Measurements from ENCODE around the gene RFC5. TPM values are rescaled to one million over a fixed set of nuclear protein-coding genes. Genes with fewer than 3 reads are reported as not detected.
A peak's percentile ranks its signal among the peaks of the same experiment; 100 is the strongest.
"Not testable (repeated sequence)": the region's sequence is repeated elsewhere in the genome, so short reads cannot be mapped to it uniquely, and the experiment has no call there.

Gene RFC5
- total RNA-seq, 1 experiment from 2014 or later = 46.2 TPM

DNA sequence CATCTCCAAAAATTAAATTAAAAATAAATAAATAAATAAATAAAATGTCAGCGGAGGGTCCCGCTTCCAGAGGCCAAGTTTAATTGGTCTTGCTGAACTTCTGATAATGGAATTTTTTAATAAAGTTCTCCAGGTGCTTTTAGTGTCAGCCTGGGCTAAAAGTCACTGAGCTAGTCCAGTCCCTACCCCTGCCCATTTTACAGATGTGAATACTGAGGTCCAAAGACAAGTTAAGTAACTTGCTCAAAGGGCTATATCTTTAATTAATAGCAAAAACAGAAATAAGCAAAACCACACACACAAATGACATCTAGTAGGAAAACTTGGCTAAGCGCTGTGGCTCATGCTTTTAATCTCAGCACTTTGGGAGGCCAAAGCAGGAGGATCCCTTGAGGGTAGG is 5.6 kb upstream of the RFC5 start:
- no peak for DNase-seq
- no peaks in the 10 kb centered on the region for H3K27me3 ChIP-seq
- H3K9me3 ChIP-seq = no peaks in the 10 kb centered on the region
- H3K36me3 ChIP-seq = no peaks in the 10 kb centered on the region
- H3K4me3 ChIP-seq = no peak overlapping the region

DNA sequence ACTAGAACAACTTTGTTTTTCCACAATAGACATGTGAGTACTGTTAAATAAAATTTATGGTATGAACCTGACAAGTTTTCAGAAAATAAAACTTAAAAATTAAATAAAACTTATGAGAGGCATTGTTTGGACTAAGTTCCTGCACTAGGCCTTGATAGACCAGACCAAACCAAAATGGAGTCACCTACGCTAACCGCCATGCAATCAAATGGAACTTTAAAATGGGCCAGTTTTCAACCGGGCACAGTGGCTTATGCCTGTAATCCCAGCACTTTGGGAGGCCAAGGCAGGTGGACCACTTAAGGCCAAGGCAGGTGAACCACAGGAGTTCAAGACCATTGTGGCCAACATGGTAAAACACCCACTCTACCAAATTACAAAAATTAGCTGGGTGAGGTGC is 5.1 kb upstream of the RFC5 start:
- H3K4me3 ChIP-seq = no peak overlapping the region
- no peaks in the 10 kb centered on the region for H3K27me3 ChIP-seq
- no peak for DNase-seq
- H3K36me3 ChIP-seq = no peaks in the 10 kb centered on the region
- no peaks in the 10 kb centered on the region for H3K9me3 ChIP-seq

DNA sequence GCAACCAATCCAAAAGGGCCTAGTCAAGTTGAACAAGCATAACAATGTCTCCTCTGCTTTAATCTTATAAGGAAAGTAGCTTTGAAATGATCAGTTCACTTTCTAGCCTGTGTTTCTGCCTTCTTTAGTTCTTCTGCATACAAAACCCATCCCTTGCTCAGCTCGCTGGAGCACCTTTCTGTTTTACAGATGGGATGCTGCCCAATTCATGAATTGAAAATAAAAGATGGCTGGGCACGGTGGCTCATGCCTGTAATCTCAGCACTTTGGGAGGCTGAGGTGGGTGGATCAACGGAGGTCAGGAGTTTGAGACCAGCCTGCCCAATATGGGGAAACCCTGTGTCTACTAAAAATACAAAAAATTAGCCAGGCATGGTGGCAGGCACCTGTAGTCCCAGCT is 4.5 kb upstream of the RFC5 start:
- Histone ChIP-seq H3K4me3 (no peak overlapping the region), H3K9me3 (no peaks in the 10 kb centered on the region), H3K27me3 (no peaks in the 10 kb centered on the region), H3K36me3 (no peaks in the 10 kb centered on the region; the same call in 1 of the 2 replicates)
- no peak for DNase-seq

DNA sequence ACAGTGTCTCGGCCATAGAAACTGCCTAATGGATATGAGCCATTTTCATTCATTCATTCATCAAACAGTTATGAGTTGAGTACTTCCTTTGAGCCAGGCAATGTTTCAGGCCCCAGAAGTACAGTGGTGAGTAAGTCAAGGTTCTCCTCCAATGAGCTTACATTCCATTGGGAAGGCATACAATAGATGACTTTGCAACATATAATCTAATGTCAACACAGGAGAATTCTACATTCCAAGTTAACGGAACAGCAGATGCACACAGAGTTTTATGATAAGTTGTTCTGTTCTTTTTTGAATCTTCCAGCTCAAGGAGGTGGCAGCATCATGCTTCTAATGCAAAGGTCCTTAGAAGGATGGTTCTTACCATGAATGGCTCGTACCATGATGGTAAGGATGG is 3.2 kb upstream of the RFC5 start:
- no peak overlapping the region for H3K4me3 ChIP-seq
- DNase-seq = no peak
- peaks cover 5% of the 10 kb centered on the region; the same call in 1 of the 2 replicates for H3K36me3 ChIP-seq
- no peaks in the 10 kb centered on the region for H3K9me3 ChIP-seq
- H3K27me3 ChIP-seq = no peaks in the 10 kb centered on the region

DNA sequence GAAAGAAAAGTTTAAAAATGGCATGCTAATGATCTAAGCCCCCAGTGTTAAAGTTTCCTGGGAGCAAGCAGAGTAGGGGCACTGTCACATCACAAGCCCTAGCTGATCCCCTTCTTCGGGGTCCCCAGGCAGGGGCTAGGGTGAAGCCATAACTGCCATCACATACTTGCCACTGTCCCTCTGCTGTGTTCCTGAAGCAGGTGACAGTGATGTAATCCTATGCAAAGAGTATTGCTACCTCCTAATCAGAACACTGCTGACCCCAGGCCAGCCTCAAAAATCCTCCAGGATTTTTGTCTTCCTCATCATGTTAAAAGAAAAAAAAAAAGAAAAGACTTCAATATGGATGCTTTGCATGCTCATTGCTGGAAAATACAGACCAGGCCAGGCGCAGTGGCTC is 1.2 kb upstream of the RFC5 start:
- H3K4me3 ChIP-seq = no peak overlapping the region
- H3K27me3 ChIP-seq = no peaks in the 10 kb centered on the region
- no peak for DNase-seq
- no peaks in the 10 kb centered on the region for H3K9me3 ChIP-seq
- peaks cover 22% of the 10 kb centered on the region for H3K36me3 ChIP-seq

DNA sequence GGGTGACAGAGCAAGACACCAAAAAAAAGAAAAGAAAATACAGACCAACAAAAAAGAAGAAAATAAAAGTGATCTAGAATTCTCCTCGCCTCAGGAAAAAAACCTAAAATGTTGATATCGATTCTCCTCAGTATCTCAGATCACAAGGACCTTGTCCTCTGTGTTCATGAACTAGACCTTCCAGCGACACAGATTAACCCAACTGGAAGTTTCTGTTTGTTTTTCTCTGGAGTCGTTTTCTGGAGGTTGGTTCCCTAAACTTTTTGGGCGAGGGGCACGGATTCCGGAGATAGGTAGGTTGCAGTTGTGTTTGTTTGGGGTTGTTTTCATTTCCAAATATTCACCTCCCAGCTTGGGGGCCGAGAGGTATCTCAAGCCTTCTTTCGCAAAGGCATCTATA is 559 bp upstream of the RFC5 start:
- no peak for DNase-seq
- H3K36me3 ChIP-seq = peaks cover 28% of the 10 kb centered on the region
- no peaks in the 10 kb centered on the region for H3K9me3 ChIP-seq
- peak overlapping the region; percentile 92; the same call in 1 of the 2 replicates for H3K4me3 ChIP-seq
- no peaks in the 10 kb centered on the region for H3K27me3 ChIP-seq

DNA sequence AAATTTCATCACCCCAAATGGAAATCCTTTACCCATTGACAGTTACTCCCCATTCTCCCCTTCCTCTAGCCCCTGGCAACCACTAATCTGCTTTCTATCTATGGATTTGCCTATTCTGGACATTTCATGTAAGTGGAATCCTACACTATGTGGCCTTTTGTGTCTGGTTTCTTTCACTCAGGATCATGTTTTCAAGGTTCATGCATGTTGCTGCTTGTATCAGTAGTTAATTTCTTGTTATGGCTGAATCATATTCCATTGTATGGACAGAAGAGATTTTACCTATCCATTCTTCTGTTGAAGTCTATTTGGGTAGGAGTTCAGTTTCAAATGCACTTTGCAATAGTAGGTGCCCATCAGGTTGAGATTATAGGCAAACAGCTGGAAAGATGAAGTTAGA is 1.4 kb downstream of the RFC5 start:
- no peaks in the 10 kb centered on the region for H3K9me3 ChIP-seq
- H3K4me3 ChIP-seq = peak overlapping the region; percentile 92
- no peak for DNase-seq

DNA sequence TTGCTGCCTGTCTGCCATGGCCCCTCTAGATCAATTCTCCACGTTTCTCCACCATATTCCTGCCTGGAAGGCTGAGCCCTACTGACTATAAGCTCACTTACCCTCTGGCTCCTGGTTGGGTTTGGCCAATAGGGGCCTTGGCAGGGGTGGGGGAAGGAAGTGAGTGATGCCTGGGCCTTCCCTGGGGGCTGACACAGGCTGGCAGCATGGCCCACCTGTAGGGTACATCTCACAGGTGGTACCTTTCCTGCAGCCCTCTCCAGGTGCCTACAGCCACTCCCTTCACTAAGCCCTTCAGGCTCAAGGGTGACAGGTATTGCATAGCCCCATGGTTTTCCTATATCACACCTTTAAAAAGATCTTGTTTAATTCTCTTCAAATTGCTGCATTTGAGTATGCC is 3.5 kb downstream of the RFC5 start:
- Histone ChIP-seq H3K36me3 (peaks cover 55% of the 10 kb centered on the region), H3K27me3 (no peaks in the 10 kb centered on the region), H3K4me3 (no peak overlapping the region), H3K9me3 (no peaks in the 10 kb centered on the region)
- DNase-seq = no peak

More for the DNA sequence above, 1.4 kb downstream of the RFC5 start:
- Histone ChIP-seq H3K36me3 (peaks cover 44% of the 10 kb centered on the region), H3K27me3 (no peaks in the 10 kb centered on the region)

DNA sequence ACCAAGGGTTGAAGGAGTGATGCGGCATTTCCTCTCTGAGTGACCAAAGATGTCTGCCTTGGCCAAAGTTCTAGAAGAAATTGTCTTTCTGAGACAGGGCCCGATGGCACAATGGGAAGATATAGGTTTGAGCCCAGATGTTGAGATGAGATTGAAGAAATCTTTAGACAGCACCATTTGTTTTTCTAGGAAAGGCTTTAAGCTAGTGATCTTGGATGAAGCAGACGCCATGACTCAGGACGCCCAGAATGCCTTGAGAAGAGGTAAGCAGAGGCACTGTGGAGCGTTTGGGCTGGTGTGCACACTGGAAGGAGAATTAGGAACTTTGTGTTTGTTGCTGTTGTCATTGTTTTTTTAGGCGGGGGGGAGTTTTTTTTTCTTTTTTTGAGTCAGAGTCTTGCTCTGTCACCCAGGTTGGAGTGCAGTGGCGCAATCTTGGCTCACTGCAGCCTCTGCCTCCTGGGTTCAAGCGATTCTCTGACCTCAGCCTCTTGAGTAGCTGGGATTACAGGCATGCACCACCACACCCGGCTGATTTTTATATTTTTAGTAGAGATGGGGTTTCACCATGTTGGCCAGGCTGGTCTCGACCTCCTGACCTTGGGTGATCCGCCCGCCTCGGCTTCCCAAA is 5.7 kb downstream of the RFC5 start:
- H3K36me3 ChIP-seq = peaks cover 75% of the 10 kb centered on the region
- DNase-seq, H3K4me3 ChIP-seq, H3K27me3 ChIP-seq, H3K9me3 ChIP-seq: not testable (repeated sequence)

DNA sequence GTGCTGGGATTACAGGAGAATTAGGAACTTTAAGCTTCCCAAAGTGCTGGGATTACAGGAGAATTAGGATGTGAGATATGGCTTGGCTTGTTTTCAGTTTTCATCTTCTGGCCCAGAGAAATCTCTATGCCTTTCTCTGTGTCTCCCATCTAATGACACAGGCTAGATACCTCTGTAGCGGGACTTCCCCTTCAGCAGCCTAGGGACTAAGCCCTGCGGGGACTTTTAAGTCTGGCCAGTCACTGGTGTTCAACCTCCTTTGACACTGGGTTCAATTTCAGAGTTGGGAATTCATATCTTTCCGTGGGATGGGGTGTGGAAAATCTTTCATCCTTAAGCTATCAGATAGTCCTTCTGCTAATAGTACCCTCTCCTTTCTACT is 6.2 kb downstream of the RFC5 start:
- peaks cover 78% of the 10 kb centered on the region for H3K36me3 ChIP-seq
- no peaks in the 10 kb centered on the region for H3K9me3 ChIP-seq
- DNase-seq = no peak
- no peak overlapping the region for H3K4me3 ChIP-seq
- H3K27me3 ChIP-seq = no peaks in the 10 kb centered on the region

DNA sequence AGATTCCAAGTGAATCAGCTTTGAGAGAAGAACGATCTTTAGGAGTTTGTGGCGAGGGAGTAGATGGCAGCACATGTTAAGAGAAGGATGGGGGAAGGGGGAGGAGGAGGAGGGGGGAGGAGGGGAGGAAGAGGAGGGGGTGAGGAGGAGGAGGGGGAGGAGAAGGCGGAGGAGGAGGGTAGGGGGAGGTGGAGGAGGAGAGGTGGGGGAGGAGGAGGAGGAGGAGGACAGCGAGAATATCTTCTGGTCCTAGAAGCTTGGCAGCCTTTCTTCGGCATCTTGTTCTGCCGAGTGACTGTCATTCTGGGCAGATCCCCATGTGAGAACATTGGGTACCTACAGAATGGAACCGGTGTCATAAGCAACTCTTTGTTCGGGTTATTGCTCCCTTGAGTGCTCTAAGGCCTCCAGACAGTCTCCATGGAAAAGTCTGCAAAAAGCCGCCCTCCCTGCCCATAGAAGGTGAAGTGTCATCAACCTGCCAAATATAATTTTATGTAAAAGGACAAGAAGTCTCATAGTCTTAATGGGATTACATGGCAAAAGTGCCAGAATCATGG is 6.9 kb downstream of the RFC5 start:
- no peak overlapping the region for H3K4me3 ChIP-seq
- no peaks in the 10 kb centered on the region for H3K9me3 ChIP-seq
- peaks cover 79% of the 10 kb centered on the region for H3K36me3 ChIP-seq
- DNase-seq = no peak
- no peaks in the 10 kb centered on the region for H3K27me3 ChIP-seq

DNA sequence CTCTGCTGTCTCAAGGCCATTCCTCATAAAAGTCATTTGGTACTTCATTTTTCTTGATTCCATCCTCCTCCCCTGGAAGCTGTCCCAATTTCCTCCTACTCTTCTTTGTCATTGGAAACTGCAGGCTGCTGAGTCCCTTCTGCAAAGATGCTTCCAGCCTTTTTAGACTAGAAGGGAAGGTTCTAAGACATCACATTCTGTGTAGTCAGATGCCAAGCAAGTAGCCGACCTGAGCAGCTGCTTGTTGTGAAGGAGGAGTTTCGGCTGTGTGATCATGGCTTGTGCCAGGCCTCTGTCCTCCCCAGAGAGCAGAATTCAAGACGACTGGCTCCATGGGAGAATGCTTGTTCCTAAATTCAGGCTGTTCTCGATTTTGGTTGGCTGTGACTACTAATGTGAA is 8.7 kb downstream of the RFC5 start:
- Histone ChIP-seq H3K4me3 (no peak overlapping the region), H3K27me3 (no peaks in the 10 kb centered on the region), H3K36me3 (peaks cover 80% of the 10 kb centered on the region), H3K9me3 (no peaks in the 10 kb centered on the region)
- no peak for DNase-seq

DNA sequence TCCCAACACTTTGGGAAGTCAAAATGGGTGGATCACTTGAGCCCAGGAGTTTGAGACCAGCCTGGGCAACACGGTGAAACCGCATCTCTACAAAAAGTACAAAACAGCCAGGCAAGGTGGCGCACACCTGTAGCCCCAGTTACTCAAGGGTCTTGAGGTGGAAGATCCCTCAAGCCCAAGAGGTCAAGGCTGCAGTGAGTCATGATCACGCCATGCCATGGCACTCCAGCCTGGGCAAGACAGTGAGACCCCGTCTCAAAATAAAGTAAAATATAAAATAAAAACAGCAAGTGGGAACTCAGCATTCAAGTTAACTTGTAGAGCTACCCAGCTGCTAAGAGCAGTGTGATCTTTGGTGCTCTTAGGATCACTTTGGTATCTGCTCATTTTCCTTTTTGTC is 12.7 kb downstream of the RFC5 start:
- Histone ChIP-seq H3K4me3 (no peak overlapping the region), H3K27me3 (no peaks in the 10 kb centered on the region), H3K9me3 (no peaks in the 10 kb centered on the region), H3K36me3 (peaks cover 89% of the 10 kb centered on the region)
- DNase-seq = no peak

DNA sequence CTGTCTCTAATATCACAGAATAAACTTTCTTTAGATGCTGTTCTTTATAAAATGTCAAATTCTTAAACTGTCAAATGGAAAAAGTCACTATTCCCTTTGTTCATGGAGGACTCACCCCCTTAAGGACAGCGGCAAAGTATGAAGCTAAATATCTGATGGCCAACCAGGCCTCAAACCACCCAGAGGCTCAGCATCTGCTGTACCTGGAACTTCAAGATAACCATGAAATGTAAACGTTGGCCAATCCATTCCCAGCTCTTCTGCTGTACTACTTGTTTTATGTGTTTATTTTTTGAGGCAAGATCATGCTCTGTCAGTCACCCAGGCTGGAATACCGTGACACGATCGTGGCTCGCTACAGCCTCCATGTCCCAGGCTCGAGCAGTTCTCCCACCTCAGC is 15.7 kb downstream of the RFC5 start:
- Histone ChIP-seq H3K4me3 (no peak overlapping the region), H3K9me3 (no peaks in the 10 kb centered on the region), H3K27me3 (no peaks in the 10 kb centered on the region), H3K36me3 (peaks cover 92% of the 10 kb centered on the region)
- DNase-seq = no peak

DNA sequence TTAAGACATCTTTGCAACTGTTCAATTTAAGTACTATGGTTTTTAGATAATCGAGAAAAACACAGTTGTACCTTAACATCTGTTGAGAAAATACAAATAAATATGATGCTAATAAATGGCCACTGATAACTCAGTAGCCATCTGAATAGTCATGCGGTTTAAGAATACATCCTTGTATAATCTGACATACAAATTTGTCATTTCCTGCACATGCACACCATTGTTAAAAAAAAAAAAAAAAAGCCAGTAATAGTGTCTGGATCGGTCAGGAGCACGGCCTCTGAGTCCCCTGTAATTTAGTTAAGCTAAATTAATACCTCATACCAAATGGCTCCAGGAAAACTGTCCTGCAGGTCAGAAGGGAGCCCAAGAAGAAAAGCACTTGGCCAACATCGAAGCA is 16.8 kb downstream of the RFC5 start:
- H3K9me3 ChIP-seq = no peaks in the 10 kb centered on the region
- no peak for DNase-seq
- H3K27me3 ChIP-seq = no peaks in the 10 kb centered on the region
- no peak overlapping the region for H3K4me3 ChIP-seq
- peaks cover 94% of the 10 kb centered on the region for H3K36me3 ChIP-seq

DNA sequence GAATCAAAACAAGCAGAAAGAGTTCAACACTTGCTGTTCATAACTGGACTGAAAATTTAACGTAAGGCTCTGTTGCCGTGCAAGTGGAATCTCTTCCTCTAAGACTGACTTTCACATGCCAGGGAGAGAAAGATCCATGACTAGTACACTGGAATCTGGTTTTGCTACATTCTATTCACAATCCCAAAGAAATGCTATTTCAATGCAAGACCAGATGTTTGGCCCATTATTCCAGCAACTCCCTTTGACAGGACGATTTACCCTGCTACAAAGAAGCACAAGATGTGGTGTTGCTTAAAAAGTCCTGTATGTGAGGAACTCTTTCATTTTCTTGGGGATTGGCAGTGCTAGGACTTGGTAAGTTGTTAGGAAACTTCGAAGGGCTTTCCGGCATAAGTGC is 17.4 kb downstream of the RFC5 start:
- Histone ChIP-seq H3K9me3 (no peaks in the 10 kb centered on the region), H3K27me3 (no peaks in the 10 kb centered on the region), H3K4me3 (no peak overlapping the region), H3K36me3 (peaks cover 96% of the 10 kb centered on the region)
- DNase-seq = no peak

DNA sequence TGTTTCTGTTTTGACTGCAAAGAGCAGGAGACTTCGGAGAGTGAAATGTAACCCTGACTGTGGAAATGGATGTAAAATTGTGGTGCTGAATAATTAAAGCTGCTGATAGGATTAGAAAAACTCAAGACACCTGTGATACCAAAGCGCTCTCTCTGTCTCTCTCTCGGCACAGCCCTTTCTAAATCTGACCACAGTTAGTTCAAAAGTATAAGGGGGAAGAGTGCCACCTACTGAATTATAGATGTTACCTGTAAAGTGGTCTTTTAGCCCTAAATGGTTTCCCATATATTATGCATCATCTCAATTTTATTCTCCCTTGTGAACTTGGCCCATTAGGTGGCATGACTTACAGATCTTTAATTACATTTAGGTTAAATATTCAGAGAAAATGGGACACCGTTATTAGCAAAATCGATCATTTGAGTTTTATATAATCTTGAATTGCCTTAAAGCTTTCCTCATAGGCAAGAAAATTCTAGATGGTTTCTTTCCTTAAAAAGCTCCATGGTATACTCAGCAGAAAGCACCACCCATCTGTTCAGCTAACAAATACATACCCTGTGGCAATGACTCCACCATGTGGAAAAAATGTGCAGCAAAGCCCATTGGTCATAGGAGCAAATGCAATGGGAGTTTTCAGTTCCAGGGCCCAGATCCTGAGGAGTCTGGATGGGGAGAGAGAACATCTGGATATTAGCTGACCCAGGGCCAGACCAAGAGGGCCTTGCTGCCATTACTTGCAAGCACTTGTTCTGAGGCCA is 18.1 kb downstream of the RFC5 start:
- DNase-seq = peak; percentile 49
- H3K27me3 ChIP-seq = no peaks in the 10 kb centered on the region

More for the DNA sequence above, 18.1 kb downstream of the RFC5 start:
- Histone ChIP-seq H3K9me3 (no peaks in the 10 kb centered on the region), H3K36me3 (peaks cover 93% of the 10 kb centered on the region), H3K4me3 (no peak overlapping the region)

All from MG63 (cell line).